NCI-H82 (cell line): ENCODE measurements around the gene CCDC144A.
"Not testable (repeated sequence)": the region's sequence is repeated elsewhere in the genome, so short reads cannot be mapped to it uniquely, and the experiment has no call there.

Source experiments
- DNase-seq: peaks from one replicate; lab custom pipeline; 2025; lab: John Stamatoyannopoulos, UW

Gene CCDC144A

GRCh38 chr17:16689731-16690281, at the start of gene CCDC144A:
CCDC144A (plus strand) TSS chr17:16690241; CDS start chr17:16690401, 160 bp downstream.
- peak; percentile 16 for DNase-seq

- DNase-seq, result no peak
Observed at GRCh38 chr17:16649585-16649984, 40.5 kb upstream of the CCDC144A start.

DNA sequence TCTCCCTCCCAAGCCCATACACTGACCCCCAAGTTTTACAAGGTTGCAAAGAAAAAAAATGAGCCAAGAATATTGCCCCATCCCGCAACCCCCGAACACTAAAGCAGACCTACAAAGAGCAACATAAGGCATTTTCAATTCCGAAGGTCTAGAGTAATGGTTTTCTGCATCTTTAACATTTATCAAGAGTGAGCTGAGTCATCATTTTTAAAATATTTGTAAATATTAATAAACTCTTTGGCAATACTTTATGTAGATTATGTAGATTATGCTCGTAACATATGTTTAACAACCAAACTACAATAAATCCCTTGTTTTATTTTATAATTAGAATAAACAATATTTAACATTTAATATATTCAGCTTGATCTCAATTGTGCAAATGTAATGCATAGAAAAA, 37.8 kb upstream of the CCDC144A start:
- no peak for DNase-seq

GRCh38 chr17:16652847-16653366, 37.1 kb upstream of the CCDC144A start:
- no peak for DNase-seq

DNA sequence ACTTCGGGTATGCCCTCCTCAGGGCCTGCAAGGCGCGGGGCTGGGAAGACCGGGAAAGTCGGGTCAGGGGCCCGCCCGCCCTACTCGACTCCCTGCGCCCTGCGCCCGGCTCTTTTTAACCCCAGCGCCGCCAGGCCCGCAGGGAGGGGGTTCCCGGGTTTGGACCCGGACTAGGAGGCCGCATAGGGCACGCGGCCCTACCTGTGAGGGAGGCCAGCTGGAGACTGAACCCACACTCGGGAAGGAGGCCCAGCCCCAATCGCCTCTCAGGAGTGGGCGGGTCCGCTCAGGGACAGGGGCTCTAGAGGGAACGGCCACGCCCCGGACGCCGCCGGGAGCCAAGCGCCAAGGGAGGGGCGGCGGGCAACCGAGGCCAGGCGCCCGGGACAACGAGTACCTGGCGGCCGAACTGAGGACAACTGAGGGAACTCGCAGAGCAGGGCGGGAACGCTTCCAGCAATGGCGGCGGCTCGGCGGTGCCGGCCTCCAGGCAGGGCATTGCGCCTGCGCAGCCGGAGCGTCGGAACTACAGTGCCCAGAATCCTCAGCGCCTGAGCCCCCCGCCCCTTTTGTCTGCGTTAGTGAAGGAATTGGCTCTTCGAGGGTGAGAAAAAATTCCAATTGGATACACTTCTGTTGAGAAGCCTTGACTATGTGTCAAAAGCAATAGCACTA, 36.5 kb upstream of the CCDC144A start, which contains the start of gene ZNF624:
Gene ZNF624, minus strand, starts transcription at position 484 of the 675 bp plus-strand sequence.
- peak; percentile 98 for DNase-seq

DNA sequence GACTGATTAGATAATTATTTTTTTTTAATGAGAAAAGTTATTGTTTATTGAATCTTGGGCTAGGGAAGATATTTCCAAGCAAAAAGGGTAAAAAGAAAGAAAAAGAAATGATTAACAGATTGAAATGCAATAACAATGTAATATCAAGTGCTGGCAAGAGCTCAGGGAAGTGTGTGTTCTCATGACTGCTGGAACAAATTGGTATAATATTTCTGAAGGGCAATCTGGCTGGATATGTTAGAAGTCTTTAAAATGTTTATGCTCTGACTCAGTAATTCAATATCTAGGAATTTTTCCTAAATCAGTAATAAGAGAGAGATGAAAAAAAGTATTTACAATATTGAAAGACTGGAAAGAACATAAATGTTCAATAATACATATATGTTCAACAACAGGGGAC, 28.8 kb upstream of the CCDC144A start:
- no peak for DNase-seq

DNA sequence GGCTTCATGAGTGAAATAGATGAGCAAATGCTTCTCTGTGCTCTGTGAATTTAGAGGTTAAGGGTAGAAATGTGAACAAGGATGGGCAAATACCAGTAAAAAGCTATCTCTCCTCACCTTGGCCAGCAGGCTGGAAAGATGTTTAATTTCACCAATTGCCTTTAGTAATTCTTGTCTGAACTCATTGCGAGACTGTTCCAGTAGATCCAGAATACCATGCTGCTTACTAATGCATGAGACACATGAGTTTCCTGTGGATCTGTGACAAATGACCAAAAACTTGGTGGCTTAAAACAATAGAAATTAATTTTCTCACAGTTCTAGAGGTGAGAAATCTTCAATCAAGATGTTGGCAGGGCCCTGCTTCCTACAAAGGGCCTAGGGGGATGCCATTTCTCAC, 27.1 kb upstream of the CCDC144A start:
- DNase-seq, result no peak

- DNase-seq, result not testable (repeated sequence)
Observed at GRCh38 chr17:16666553-16666906, 23.5 kb upstream of the CCDC144A start.

DNA sequence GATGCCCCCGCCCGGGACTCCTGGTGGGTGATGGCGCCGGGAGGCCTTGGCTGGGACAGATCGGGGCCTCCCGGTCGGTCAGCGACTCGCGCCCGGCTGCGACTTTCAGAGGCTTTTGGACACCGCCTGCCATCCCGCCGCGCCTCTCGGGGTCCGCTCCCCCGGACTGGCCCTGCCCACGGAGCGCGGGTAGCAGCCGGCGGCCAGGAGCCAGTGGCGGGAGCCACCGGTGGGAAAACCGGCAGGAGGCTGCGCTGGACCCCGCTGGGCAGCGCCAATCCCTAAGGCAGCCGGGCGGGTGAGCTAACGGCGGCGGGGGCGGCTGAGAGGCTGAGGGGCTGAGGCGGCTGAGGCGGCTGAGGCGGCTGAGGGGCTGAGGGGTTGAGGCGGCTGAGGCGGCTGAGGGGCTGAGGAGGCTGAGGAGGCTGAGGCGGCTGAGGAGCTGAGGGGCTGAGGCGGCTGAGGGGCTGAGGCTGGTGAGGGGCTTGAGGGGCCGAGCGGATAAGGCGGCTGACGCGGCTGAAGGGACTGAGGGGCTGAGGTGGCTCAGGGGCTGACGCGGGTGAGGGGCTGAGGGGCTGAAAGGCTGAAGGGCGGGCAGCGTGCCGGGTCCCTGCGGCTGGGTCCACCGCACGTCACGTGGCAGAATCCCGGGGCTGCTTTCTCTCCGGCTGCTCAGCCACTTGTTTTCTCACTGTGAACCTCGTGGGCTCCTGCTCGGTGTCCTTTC, 23.0 kb upstream of the CCDC144A start:
- peak; percentile 75 for DNase-seq

- no peak for DNase-seq
Observed at GRCh38 chr17:16676676-16677268, 13.3 kb upstream of the CCDC144A start.

GRCh38 chr17:16683290-16684138, 6.5 kb upstream of the CCDC144A start:
- peak; percentile 37 for DNase-seq

GRCh38 chr17:16686019-16686418, 4.0 kb upstream of the CCDC144A start:
- not testable (repeated sequence) for DNase-seq

- not testable (repeated sequence) for DNase-seq
Observed at GRCh38 chr17:16687151-16687550, 2.9 kb upstream of the CCDC144A start.

- DNase-seq, result not testable (repeated sequence)
Observed at GRCh38 chr17:16690447-16690846, 406 bp downstream of the CCDC144A start.

DNA sequence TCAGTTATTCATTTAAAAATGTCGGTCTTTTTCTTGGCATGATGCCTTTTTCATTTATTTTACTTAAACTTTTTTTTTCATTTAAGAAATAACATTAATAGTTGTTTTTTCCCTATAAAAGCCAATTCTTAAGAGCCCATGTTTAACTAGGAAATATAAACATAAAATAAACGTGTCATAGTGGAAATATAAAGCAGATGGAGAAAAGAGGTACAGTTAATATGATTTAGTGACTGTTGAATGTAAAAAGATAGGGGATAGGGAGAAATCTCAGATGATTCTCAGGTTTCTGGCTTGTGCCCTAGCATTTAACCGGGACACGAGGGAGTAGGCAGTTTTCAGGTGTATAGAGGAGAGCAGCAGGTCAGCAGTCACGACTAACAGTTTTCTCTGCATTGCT, 7.6 kb downstream of the CCDC144A start:
- DNase-seq, result not testable (repeated sequence)

DNA sequence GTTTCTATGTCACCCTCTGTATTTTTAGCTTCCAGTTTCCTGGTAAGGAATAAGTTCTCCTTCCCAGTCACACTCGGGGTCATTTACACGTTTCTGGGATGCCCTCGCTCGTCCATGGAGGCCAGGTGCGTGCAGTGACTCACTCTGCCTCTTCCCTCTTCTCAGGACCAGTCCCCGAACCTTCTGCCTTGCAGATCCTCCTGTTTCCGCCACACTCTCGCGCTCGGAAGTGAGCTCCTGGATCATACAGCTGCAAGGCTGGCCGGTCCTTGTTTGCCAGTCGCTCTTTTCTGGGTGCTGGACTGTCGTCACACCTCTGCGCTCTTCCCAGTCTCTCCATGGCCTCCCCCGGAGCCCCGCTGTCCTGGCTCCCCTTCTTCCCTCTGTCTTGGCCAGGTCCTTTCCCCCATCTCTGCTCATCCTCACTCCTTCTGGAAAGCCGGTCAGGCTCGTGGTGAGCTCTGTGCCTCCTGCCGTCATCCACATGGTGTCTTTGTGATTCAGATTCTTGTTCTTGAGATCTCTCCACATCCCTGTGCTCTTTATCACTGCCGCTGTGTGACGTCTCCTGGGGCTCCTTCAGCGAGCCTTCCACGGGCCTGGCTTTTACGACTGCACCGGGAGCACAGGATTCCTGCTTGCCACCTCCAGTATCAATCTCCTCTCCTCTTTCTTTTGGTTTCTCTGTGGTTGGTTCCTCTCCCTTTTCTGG, 55.6 kb downstream of the CCDC144A start:
- not testable (repeated sequence) for DNase-seq

DNA sequence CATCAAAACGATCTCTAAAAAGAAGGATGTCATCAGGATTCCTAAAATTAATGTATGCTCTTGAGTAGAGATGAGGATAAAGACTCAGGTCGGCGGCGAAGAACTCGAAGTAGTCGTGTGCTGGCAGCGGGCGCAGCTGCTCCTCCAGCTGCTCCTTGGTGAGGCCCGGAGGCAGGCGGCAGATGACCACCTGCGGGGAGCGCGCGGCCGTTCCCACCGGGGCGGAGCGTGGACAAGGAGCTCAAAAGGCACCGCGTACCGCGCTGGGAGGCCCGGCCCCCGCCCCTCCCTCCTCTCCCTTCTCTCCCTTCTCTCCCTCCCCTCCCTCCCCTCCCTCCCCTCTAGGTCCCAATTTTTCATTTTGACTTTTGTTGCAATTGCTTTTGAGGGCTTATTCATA, 56.5 kb downstream of the CCDC144A start:
- DNase-seq, result peak; percentile 15

DNA sequence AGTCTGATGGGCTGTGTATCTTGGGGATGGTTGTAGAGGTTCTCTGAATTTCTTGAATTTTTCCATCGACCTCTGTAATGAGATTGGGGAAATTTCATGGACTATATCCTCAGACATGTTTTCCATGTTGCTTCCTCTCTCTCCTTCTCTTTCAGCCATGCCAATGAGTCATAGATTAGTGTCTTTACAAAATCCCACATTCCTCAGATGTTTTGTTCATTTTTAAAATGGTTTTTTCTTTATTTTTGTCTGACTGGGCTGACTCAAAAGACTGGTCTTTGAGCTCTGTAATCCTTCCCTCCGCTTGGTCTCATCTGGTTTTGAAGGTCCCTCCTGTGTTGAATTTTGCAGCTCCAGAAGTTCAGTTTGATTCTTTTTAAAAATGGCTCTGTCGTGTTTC, 60.5 kb downstream of the CCDC144A start:
- not testable (repeated sequence) for DNase-seq

- DNase-seq, result peak; percentile 16
Observed at GRCh38 chr17:16751224-16751923, 61.3 kb downstream of the CCDC144A start.

GRCh38 chr17:16751924-16752287, 61.9 kb downstream of the CCDC144A start:
- DNase-seq, result not testable (repeated sequence)
